ENCODE results near the gene SACM1L. TPM values are rescaled to one million over a fixed set of nuclear protein-coding genes. Genes with fewer than 3 reads are reported as not detected.

SACM1L gene
- total and polyA plus RNA-seq, 2 of the 8 experiments (the other 6 are each of a cell fraction or from before 2014, with no cell fraction given): 20.1 to 61.0 TPM

DNA sequence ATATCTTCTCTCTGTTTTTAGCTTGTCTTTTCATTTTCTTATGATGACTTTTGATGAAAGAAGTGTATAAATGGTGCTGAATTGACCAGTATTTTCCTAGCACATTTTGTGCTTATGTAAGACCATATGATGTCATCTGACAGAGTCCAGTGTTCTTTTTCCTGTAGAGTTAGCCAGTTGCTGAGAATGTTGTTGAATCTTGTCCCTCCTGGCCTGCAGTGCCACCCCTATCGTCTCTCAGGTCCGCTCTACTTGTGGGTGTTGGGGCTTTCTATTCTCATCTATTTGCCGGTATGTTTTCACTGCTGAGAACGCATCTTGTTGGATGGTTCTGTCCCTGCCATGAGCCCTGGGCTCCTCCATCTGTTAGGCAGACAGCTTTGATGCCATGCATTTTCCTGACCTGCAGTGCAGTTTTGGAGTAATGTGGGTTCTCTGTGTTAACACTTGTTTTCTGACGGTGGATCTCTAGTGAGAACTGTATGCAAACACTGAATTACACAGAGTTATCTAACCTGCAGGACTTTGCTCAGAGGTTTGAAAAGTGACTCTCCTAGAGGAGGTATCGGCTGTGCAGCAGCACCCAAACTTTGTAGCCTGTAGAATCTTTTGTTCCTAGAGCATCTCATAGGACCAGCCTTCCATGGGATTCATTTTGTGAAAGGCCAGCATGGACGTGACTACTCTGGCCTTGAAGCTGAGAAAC, 62.5 kb downstream of the SACM1L start (continued):
- TF ChIP-seq SIN3A (conservative IDR thresholded peaks at IDR 0.05 in 1 of 2, IDR thresholded peaks at IDR 0.05 in 1 of 2; ENCODE audit: low read depth in 1 of 2, low read length in 2 of 2): no peak

Measured in H1 (cell line).